Measurements from ENCODE around the gene LHX8.

LHX8 gene

DNA sequence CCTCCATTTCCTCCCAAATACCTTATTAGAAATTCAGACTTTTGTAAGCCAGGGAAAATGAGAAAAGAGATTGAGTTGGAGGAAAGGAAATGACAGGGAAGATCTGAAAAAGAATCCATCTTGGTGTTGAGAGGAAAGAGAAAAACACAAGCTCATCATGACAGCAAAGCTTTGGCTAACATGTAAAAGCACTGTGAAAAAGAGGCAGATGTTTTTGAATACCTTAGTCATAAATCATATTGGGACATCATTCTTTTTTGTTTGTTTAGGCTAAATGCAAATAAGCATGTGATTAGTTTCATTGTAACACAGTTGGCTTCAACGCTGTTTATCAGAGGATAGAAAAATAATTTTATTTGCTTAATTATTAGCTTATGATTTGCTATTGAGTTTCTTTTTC is 64.6 kb downstream of the LHX8 start:
- no peak overlapping the region for H3K4me3 ChIP-seq (replicated peaks; ENCODE audit: insufficient read depth, low read length)
- H3K27ac ChIP-seq (replicated peaks): no peak overlapping the region
- DNase-seq (ENCODE audit: low read depth in 1 of 2, low spot score in 1 of 2): no peak
- TF ChIP-seq GABPA (IDR thresholded peaks at IDR 0.05; ENCODE audit: low read depth): no peak
- TF ChIP-seq POLR2AphosphoS5 (IDR thresholded peaks at IDR 0.05; ENCODE audit: low read depth): no peak
- TF ChIP-seq, protein P1, sequence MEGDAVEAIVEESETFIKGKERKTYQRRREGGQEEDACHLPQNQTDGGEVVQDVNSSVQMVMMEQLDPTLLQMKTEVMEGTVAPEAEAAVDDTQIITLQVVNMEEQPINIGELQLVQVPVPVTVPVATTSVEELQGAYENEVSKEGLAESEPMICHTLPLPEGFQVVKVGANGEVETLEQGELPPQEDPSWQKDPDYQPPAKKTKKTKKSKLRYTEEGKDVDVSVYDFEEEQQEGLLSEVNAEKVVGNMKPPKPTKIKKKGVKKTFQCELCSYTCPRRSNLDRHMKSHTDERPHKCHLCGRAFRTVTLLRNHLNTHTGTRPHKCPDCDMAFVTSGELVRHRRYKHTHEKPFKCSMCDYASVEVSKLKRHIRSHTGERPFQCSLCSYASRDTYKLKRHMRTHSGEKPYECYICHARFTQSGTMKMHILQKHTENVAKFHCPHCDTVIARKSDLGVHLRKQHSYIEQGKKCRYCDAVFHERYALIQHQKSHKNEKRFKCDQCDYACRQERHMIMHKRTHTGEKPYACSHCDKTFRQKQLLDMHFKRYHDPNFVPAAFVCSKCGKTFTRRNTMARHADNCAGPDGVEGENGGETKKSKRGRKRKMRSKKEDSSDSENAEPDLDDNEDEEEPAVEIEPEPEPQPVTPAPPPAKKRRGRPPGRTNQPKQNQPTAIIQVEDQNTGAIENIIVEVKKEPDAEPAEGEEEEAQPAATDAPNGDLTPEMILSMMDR (IDR thresholded peaks at IDR 0.05; ENCODE audit: insufficient read depth, low read length): no peak
- TF ChIP-seq, protein P2, sequence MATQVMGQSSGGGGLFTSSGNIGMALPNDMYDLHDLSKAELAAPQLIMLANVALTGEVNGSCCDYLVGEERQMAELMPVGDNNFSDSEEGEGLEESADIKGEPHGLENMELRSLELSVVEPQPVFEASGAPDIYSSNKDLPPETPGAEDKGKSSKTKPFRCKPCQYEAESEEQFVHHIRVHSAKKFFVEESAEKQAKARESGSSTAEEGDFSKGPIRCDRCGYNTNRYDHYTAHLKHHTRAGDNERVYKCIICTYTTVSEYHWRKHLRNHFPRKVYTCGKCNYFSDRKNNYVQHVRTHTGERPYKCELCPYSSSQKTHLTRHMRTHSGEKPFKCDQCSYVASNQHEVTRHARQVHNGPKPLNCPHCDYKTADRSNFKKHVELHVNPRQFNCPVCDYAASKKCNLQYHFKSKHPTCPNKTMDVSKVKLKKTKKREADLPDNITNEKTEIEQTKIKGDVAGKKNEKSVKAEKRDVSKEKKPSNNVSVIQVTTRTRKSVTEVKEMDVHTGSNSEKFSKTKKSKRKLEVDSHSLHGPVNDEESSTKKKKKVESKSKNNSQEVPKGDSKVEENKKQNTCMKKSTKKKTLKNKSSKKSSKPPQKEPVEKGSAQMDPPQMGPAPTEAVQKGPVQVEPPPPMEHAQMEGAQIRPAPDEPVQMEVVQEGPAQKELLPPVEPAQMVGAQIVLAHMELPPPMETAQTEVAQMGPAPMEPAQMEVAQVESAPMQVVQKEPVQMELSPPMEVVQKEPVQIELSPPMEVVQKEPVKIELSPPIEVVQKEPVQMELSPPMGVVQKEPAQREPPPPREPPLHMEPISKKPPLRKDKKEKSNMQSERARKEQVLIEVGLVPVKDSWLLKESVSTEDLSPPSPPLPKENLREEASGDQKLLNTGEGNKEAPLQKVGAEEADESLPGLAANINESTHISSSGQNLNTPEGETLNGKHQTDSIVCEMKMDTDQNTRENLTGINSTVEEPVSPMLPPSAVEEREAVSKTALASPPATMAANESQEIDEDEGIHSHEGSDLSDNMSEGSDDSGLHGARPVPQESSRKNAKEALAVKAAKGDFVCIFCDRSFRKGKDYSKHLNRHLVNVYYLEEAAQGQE (IDR thresholded peaks at IDR 0.05; ENCODE audit: insufficient replicate concordance, low read depth): no peak
- TF ChIP-seq SPI1 (IDR thresholded peaks at IDR 0.05; ENCODE audit: borderline replicate concordance, low read depth): no peak
- no peaks in the 10 kb centered on the region for H3K27me3 ChIP-seq (ENCODE audit: insufficient read depth, poor library complexity, severe bottlenecking)

DNA sequence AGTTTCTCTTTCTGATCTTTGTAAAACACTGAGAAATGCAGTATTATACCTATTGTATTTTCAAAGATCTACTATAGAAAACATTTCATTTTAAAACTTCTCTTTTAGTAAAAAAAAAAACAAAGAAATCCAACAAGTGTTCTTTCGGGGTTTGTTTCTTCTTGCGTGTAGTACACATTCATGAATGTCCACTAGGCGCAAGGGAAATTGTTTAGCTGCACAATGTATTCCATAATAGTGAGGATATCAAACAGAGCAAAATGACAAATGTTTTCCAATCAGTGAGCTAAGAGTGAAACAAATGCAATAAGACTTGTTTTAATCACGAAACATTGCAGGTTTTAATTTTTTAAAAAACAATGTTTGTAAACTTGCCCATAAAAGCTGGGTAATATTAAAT is 68.6 kb downstream of the LHX8 start:
- Histone ChIP-seq H3K4me3 (replicated peaks; ENCODE audit: insufficient read depth, low read length) (no peak overlapping the region), H3K27ac (replicated peaks) (no peak overlapping the region), H3K27me3 (ENCODE audit: insufficient read depth, poor library complexity, severe bottlenecking) (no peaks in the 10 kb centered on the region)
- no peak for TF ChIP-seq GABPA (IDR thresholded peaks at IDR 0.05; ENCODE audit: low read depth)
- TF ChIP-seq, protein P1 (IDR thresholded peaks at IDR 0.05; ENCODE audit: insufficient read depth, low read length): no peak
- no peak for TF ChIP-seq SPI1 (IDR thresholded peaks at IDR 0.05; ENCODE audit: borderline replicate concordance, low read depth)
- no peak for TF ChIP-seq POLR2AphosphoS5 (IDR thresholded peaks at IDR 0.05; ENCODE audit: low read depth)
- TF ChIP-seq, protein P2 (IDR thresholded peaks at IDR 0.05; ENCODE audit: insufficient replicate concordance, low read depth): no peak
- DNase-seq (ENCODE audit: low read depth in 1 of 2, low spot score in 1 of 2): no peak

DNA sequence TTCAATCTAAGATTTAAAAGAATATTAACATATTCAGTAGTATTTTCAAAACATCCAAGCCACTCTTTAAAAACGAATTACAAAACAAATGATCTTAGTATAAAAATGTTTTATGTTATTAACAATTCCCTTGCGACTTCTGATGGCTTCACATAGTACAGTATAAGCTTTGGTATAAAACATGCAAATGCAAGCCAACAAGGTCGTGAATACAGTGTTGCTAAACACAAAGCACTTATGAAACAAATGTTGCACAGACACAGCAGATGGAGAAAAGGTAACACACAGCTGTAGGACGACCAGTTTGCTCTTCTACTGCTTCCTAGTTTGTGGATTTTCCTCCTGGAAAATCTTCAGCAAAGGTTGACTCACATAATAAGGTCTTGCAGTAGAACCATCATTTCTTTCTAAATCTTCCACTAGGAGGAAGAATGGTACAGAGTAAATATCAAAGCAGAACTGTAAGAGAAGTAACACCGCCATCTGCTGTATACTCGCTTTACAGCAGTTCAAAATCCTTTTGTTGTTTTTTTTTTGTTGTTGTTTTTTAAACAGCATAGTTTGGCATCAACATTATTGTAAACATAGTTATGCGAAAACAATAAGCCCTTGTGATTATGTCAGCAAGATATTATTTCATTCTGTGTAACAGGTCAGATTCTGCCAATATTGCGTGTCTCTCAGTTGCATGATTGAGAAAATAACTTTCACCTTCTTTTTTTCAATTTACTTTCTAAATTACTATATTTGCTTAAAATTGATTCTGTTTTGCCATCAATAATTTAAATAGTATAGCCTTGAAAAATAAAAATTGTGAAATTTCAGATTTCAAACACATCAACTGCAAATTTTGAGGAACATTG is 69.5 kb downstream of the LHX8 start:
- Histone ChIP-seq H3K27me3 (ENCODE audit: insufficient read depth, poor library complexity, severe bottlenecking) (no peaks in the 10 kb centered on the region), H3K27ac (replicated peaks) (no peak overlapping the region), H3K4me3 (replicated peaks; ENCODE audit: insufficient read depth, low read length) (no peak overlapping the region)
- TF ChIP-seq, protein P2 (IDR thresholded peaks at IDR 0.05; ENCODE audit: insufficient replicate concordance, low read depth): no peak
- no peak for TF ChIP-seq GABPA (IDR thresholded peaks at IDR 0.05; ENCODE audit: low read depth)
- TF ChIP-seq POLR2AphosphoS5 (IDR thresholded peaks at IDR 0.05; ENCODE audit: low read depth): no peak
- TF ChIP-seq SPI1 (IDR thresholded peaks at IDR 0.05; ENCODE audit: borderline replicate concordance, low read depth): no peak
- TF ChIP-seq, protein P1 (IDR thresholded peaks at IDR 0.05; ENCODE audit: insufficient read depth, low read length): peak; percentile 53
- DNase-seq (ENCODE audit: low read depth in 1 of 2, low spot score in 1 of 2): peak in 1 of 2 experiments; percentile 25

Data from HL-60 (cell line).